ENCODE measurements around the gene RHOF.
"Not testable (repeated sequence)": the region's sequence is repeated elsewhere in the genome, so short reads cannot be mapped to it uniquely, and the experiment has no call there.

Gene RHOF

DNA sequence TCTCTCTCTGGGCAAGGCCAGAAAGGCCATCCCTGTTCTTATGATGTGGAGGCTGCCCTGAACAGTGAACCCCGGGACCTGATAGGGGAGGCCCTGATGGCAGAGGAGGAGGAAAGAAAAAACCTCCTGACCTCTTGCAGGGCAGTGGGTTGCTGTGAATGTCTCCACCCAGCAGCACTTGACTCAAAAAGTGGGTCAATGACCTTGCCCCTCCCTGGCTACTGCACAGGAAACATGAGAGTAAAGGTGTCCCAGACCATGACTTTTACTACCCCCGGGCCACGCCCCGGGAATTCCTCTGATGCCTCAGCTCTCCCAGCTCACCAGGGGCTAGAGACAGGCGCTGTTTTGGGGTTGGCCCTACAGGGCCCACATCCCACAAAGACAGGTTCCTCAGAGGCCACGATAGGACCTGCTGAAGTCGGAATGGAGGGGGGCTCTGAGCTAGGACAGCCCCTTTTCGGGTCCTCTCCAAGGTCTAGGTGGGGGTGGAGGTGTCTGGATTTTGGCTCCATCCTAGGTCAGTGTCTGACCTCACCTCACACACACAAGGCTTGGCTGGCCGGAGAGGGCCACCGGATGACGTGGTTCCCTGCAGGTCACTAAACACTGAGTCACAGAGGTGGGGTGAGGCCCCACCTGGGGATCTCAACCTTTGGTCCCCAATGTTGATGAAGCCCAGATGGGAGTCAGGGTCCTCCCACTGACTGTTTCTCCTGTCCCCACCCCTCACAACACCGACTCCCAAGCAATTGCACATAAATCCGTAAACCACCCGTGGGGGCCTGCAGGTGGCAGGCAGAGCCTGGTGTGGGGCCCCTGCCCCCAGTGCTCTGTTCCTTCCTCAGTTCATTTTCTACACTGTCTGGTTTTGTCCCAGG is 1.6 kb downstream of the RHOF start:
- DNase-seq (ENCODE audit: low spot score), result no peak

DNA sequence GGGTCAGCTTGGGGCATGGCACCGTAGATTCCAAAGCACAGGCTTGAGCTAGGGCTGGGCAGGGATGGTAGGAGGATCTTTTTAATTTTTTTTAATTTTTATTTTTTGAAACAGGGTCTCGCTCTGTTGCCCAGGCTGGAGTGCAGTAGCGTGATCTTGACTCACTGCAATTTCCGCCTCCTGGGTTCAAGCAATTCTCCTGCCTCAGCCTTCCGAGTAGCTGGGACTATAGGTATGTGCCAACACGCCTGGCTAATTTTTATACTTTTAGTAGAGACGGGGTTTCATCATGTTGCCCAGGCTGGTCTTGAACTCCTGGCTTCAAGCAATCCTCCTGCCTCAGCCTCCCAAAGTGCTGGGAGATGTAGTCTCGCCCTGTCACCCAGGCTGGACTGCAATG is 2.7 kb downstream of the RHOF start:
- not testable (repeated sequence) for DNase-seq (ENCODE audit: low spot score)

DNA sequence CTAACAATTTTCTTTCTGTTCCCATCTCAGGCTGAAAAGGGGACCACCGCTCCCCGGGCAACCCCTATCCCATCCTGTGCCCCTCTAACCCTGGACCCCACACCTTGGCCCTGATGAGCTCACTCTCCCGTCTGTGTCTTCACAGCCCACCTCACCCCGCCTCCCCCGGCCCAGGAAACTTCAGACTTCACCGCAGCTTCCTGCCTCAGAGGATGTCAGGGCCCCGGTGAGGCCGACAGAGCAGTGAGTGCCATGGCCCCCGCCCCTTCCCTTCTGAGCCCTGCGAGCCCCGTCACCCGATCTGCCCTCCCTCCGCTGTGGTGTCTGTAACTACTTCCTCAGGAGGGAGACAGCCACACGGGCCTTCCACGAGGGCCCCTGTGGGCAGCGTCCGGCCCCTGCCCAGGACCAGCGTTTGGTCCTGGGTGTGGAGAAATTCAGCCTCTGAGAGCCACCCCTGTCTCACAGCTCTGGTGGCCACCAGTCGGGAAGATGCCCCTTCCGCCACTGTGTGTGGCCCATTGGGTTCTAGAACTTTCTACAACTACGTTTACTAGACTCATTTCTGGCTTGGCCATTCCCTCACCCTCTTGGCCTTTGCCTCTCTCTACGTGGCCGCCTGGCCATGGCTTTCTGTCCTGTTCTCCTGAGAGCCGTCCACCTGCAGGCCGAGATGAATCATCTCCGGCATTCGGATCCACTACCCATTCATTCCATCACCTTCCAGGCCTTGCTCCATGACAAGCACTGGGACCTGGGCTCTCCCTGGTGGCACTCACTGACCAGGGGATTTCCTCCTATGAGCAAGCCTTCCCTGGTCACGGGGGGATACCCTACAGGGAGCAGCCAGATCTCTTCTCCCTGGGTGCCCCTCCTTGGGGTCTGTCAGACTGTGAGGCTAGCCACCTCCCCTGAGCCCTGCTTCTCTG is 3.4 kb downstream of the RHOF start:
- no peak for DNase-seq (ENCODE audit: low spot score)

DNA sequence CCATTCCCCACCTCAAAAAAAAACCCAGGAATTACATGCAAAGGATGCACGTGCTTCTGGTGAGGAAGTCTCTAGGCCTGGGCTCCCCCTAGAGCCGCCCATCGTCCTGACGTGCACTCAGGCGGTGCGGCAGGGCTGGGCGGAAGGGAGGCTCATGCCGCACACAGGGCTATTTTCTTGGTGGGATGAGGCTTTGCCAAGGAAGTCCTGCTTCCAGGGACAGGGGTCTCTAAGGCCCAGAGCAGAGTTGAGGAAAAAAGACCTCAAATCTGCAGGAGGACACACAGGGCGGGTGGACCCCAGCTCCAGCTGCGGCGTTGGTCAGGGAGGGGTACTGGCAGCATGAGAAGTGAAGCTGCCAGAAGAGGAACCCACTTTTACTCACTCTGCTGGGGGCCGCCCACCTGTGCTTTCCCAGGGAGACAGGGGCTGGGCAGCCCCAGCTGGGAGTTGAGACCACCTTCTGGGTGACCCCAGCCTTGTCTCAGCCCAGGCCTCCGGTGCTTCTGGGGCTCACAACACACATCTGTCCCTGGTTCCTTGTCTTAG is 4.2 kb downstream of the RHOF start:
- no peak for DNase-seq (ENCODE audit: low spot score)

DNA sequence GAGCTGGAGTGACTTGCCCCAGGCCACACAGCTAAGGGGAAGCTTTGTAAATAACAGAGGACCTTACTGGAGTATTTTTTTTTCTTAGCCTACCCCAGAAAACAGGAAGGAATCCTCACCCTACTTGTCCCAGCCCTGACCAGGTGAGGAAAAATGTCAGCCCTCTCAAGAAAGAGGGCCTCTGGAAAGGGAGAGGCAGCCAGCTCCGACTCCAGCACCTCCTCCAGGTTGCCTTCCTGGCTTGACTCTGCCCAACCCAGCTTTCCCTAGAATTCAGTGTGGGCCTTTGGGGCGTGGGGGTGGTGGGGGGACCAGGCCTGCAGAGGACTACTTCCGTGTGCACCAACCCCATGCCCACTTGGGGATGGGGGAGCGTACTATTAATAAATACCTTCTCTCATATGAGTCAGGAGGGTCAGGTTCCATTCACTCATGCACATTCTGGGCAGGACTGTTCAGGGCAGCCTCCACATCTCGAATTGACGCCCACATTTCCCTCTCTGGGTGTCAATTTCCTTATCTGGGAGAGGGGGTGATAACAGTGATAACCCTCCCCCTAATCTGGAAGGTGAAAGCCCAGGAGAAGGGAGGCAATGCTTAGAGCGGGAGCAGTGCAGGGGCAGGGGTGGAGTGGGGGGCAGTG is 5.2 kb downstream of the RHOF start:
- no peak for DNase-seq (ENCODE audit: low spot score)

DNA sequence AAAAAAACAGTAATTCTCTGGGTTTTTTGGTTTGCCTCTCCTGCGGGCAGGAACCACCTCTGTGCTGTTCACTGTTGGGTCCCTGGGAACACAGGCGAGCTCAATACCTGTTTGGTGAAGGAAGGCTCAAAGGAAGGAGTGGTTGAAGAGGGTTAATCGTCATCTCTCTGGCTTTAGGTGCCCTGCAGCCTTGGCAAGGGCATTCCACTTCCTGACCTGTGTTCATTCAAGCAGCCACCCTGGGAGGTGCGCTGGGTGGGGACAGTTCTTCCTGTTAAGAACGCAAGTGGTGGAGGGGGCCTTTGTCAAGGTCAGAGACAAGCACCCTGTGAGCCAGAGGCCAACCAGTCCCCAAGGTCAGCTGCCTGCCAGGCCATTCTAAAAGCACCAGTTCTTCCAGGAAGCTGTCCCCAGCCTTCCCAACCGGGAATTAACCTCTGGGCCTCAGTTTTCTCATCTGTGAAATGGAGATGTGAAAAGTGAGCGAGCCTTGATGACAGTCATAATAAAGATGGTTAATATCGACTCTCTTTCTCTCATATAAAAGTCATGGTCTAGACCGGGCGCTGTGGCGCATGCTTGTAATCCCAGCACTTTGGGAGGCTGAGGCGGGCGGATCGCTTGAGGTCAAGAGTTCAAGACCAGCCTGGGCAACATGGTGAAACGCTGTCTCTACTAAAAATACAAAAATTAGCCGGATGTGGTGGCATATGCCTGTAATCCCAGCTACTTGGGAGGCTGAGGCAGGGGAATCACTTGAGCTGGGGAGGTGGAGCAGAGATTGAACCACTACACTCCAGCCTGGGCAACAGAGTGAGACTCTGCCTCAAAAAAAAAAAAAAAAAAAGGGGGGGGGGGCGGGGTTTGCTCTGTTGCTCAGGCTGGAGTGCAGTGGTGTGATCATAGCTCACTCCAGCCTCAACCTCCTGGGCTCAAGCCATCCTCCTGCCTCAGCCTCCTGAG is 6.1 kb downstream of the RHOF start:
- no peak for DNase-seq (ENCODE audit: low spot score)

DNA sequence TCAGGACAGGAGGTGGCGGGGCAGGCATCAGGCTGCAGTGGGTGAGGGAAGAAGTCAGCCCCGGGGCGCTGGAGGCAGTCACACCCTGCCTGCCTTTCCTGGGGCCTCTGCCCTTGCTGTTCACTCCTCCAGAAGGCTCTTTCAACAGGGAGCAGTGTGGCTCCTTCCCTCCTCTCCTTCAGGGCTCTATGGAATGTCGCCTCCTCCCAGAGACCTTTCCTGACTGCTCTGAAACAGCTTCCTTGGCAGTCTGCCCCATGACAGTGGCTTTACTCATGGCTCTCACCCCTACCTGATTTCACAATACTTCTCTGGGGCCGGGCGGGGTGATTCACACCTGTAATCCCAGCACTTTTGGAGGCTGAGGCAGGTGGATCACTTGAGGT is 7.1 kb downstream of the RHOF start:
- DNase-seq (ENCODE audit: low spot score), result peak; percentile 77

DNA sequence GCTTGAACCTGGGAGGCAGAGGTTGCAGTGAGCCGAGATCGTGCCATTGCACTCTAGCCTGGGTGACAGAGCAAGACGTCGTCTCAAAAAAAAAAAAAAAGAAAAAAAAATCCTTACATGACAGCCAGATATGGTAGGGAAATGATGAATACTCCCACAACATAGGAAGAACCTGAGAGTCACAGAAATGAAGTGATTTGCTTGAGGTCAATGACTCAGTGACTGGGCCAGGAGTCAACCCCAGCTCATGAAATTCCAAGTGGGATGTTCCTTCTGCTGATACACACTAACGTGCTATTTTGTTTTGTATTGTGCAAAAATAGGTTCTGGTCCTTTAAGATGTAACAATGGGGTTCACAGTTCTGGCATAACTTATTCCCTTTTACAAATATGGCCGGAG is 9.0 kb downstream of the RHOF start:
- peak; percentile 82 for DNase-seq (ENCODE audit: low spot score)

DNA sequence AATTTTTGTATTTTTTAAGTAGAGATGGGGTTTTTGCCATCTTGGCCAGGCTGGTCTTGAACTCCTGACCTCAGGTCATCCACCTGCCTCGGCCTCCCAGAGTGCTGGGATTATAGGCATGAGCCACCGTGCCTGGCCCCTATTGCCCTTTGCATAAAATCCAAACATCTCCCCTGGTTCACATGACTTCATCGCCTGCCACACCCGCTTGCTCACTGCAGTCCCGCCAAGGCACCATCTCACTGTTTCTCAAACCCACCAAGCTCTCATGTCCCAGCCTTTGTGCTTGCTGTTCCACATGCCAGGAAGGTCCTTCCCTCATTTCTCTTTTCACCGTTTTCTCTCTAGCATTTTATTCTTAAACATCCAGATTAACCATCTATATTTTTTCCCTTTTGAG is 9.7 kb downstream of the RHOF start:
- no peak for DNase-seq (ENCODE audit: low spot score)

DNA sequence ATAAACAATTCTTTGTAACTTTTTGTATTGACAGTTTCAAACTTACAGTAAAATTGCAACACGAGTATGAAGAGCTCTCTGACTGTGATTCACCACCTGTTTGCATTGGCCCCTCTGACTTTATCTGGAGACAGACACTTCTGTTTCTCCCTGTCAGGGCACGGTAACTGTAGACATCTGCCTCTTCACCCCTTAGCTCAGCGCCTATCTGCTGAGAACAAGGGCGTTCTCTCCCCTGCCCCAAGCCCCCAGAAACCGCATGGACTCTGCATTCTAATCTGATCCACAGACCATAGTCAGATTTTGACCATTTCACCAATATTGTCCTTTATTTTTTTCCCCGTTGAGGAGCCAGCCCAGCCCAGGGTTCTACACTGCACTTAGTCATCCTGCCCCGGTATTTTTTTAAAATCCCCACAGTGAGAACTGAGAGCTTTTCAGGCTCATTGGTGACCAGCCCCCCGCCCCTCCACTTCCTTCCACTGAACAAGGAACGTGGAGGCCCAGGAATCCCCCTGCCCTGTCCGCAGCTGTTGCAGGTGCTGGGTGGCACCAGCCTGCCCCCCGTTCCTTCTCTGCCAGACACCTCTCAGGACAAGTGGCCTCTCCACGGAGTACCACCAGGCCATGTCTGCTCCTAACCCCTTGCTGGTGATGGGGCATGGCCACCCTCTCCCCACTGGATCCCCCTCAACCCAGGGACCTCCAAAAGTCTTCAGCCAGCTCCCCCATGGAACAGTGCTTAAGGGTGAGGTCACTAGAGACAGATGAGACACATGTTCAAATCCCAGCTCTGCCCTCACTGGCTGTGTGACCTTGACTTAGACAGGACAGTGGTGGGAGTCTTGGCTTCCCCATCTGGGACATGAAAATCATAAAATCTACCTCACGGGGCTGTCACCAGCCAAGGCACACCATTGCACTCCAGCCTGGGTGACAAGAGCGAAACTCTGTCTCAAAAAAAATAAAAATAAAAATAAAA is 11.2 kb downstream of the RHOF start:
- DNase-seq (ENCODE audit: low spot score), result no peak

DNA sequence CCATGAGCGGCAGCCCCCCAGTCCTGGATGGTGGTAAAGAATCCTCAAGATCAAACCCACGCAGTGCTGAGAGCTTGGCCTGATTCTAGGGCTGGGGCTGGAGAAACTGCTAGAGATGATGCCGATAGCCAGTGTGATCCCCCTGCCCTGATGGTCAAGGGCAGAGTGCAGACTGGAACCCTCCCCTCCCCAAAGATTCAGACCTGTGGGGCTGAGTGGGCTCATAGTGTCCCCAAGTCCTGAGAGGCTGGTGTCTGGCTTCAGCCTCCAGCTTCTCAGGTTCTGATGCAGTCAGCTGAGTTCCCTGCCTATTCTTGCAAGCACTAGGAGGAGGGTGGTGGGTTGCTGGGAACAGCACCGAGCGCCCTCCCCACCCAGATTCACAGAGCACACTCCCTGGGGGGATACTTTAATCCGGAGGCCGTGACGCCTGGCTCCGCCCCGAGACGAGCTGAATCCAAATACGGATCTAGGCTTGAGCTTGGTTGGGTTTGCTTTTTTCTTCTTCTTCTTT is 11.9 kb downstream of the RHOF start:
- DNase-seq (ENCODE audit: low spot score), result no peak

DNA sequence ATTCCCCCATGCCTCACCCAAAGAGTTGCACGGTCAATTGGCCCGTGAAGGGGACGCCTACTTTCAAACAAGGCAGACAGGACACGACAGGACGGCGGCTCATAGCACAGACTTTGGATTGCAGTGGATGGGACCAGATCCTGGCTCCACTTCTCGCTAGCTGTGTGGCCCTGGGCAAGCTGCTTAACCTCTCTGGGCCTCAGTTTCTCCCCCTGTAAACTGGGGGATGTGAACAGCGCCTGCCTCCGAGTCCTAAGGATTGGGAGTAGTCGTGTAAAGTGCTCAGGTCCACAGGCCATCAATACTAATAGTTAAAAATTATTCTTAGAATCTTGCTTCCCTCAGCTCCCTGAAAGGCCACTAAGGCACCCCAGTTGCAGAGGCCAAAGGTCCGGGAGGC is 13.1 kb downstream of the RHOF start:
- no peak for DNase-seq (ENCODE audit: low spot score)

DNA sequence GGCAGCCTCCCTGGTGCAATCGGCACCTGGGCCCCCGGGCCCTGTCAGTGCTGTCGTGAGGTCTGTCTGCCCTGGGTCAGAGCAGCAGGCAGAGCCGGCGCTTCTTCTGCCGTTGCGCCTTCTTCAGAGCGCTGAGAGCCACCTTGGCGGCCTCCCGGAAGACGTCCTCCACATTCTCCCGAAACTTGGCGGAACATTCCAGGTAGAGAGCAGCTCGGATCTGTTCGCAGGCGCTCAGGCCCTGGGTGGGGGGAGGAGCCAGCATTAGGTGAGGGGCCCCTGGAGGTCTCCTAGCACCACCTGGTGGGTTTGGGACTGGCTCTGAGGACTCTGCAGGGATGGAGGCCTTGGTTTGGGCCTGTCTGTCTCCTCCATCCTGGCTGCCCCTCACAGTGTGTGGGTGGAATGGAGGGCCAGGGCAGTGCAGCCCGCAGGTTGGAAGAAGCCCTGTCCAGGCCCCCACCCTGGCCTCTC is 14.0 kb downstream of the RHOF start:
- DNase-seq (ENCODE audit: low spot score), result no peak

DNA sequence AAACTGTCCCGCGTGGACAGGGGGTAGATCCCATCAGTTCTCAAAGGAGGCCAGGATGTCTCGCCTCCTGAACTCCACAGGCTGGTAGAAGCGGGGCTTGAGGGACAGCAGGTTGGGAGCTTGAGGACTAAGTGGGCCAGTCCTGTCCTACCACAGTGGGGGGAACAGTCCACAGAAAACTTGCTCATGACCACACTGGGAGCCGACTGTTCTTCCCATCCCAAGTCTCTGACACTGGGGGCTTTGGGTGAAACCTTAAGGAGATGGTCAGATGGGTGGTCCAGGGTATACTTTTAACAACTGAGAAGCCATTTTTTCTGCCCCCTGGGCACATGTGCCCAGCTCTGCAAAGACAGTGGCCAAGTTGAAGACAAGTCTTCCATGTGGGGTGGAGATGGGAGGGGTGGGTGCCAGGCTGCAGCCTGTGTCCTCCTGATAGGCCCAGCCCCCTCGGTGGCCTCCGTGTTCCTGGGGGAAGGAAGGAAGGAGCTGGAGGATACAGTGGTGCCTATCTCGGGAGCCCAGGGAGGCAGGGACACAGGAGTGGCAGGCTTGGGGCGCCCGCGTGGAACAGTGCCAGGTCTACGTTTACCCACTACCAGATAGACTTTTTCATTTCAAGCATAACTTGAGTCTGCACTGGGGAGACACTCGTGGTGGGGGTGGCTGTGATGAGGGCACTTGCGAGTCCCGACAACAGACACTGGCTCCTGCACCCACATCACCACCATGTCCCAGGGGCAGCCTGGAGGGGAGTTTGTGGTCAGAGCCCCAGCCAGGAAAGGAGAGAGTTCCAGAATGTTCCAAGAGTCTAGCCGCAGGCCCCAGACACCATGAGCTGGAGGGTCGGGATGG is 14.7 kb downstream of the RHOF start:
- no peak for DNase-seq (ENCODE audit: low spot score)

DNA sequence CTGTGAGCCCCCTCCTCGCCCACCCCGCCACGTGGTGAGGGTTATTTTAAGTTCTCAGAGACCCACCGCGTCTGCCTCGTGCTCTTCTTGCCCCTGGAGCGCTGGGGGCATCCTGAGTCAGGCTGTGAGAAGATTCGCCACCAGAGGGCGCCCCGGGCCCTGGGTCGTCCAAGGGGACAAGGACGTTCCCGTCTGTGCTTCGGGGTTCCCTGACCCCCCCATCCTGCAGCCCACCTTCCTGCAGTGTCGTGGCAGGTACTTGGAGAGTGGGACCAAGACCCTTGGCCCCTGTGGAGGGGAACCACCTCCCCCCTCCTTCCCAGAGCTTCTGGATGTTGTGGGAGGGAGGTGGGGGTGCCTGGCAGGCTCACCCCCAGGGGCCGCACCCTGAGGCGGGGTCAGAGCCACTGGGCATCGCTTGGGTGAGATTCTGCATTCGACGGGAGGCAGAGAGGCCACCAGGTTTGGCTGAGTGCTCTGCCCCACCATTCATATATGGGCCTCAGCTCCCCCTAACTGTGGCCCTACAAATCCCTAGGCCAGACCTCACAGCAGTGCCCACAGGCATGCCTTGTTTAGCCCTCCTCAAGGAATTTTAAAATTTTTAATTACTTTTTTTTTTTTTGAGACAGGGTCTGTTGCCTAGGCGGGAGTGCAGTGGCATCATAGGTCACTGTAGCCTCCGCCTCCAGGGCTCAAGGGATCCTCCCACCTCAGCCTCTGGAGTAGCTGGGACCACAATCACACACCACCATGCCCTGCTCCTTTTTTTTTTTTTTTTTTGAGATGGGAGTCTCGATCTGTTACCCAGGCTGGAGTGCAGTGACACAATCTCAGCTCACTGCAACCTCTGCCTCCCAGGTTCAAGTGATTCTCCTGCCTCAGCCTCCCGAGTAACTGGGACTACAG is 17.0 kb downstream of the RHOF start:
- peak; percentile 88 for DNase-seq (ENCODE audit: low spot score)

DNA sequence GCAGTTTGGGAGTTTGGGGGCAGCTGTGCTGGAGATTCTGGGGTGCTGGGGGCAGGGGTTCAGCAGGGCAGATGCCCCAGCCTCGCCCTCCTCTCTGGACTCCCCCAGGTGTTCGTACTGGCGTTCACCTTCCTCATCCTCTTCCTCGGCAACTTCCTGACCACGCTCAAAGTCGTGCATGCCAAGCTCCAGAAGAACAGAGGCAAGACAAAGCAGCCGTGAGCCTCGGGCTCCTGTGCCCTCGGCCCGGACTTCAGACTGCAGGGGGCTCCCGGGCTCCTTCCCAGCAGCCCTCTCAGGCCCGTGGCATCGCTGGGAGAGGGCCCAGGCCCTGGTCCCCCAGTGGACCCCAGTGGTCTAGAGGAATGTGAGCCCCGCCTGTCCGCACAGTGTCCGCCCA is 18.0 kb downstream of the RHOF start:
- no peak for DNase-seq (ENCODE audit: low spot score)

DNA sequence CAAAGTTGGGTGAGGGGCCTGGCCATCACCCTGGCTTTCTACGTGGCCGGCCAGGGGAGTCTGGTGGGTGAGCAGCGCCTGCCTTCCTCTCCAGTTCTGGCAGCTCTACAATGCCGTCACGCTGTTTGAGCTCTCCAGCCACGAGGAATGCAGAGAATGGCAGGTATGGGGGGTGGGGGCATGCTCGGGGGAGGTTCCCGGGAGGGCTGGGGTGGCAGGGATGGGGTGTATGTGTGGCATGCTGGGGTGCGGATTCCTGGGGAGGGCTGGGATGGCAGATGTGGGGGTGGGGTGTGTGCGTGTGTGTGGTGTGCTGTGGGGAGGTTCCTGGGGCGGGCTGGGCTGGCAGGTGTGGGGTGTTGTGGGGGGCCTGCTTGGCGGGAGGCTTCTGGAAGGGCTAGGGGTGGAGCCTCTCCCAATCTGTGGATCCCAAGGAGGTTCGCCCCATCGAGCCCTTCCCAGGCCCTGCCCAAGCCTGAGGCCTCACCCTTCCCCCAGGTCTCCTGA is 18.5 kb downstream of the RHOF start:
- DNase-seq (ENCODE audit: low spot score), result no peak
